Activated CD4-positive, CD25-positive, alpha-beta regulatory T cell treated with anti-CD3 and anti-CD28 coated beads, Interleukin-2, amount 50 U/mL, for 16 hours (primary cell): ENCODE results near the gene EIF3B.
"Not testable (repeated sequence)": the region's sequence is repeated elsewhere in the genome, so short reads cannot be mapped to it uniquely, and the experiment has no call there.

Source experiments
- DNase-seq: peaks from one replicate; pipeline ENCODE4 v3.0.0-alpha.2; 2020; ENCODE audit warnings: low read depth, low spot score

EIF3B gene

GRCh38 chr7:2376351-2377154 lies 21.9 kb downstream of the EIF3B start:
- DNase-seq: no peak

GRCh38 chr7:2377492-2377891 lies 22.9 kb downstream of the EIF3B start:
- DNase-seq: not testable (repeated sequence)

DNA sequence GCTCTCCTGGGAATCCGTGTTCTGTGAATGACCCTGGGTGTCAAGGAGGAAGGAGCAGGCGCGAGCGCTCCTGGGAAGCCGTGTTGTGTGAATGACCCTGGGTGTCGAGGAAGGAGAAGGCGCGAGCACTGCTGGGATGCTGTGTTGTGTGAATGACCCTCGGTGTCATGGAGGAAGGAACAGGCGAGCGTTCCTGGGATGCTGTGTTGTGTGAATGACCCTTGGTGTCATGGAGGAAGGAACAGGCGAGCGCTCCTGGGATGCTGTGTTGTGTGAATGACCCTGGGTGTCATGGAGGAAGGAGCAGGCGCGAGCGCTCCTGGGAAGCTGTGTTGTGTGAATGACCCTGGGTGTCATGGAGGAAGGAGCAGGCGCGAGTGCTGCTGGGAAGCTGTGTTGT lies 23.5 kb downstream of the EIF3B start:
- not testable (repeated sequence) for DNase-seq

GRCh38 chr7:2379161-2379560 lies 24.5 kb downstream of the EIF3B start:
- no peak for DNase-seq

- DNase-seq: no peak
These were observed 25.3 kb downstream of the EIF3B start for GRCh38 chr7:2379821-2380450.

GRCh38 chr7:2380461-2380860 lies 25.8 kb downstream of the EIF3B start:
- no peak for DNase-seq

DNA sequence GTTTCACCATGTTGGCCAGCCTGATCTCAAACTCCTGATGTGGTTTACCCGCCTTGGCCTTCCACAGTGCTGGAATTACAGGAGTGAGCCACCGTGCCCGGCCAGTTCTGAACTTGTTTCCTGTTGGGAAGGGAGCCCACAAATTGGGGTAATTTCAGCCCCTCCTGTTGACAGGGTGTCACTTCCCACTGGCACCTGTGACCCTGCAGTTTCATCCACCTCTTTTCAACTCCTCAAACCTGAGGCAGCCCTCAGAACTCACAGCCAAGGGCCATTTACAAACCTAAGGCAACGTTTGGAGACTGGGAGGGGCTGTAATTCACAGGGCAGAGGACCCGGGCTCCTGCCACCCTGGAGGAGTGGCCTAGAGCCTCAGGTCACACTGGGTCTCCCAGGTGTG lies 26.6 kb downstream of the EIF3B start:
- DNase-seq: no peak

DNA sequence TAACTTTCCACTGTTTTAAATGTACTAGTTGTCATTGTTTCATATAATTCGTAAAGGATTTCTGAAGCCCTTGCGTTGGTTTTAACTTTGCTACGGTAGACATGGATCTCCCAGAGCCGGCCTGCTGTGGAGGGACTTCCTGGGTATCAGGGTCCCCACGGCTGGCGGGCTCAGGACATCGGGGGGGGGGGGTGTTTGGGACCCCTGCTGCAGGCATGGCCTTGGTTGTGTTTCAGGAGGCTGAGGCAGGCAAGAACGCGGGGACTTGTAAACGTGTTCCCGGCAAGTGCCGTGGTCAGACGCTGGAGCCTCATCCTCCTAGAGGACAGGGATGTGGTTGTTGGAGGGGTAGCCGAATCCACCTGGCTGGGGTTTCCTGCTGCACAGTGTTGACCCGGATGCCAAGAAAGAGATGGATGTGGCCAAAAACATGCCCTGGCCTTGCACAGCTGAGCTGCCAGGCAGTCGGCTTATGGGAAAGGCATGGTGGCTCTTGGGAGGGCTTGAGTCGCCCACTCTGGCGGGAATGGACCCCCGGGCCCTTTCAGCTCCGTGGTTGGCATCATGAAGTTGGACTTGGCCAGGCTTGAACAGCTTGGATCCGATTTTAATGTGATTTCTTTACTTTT lies 27.4 kb downstream of the EIF3B start:
- DNase-seq: no peak

DNA sequence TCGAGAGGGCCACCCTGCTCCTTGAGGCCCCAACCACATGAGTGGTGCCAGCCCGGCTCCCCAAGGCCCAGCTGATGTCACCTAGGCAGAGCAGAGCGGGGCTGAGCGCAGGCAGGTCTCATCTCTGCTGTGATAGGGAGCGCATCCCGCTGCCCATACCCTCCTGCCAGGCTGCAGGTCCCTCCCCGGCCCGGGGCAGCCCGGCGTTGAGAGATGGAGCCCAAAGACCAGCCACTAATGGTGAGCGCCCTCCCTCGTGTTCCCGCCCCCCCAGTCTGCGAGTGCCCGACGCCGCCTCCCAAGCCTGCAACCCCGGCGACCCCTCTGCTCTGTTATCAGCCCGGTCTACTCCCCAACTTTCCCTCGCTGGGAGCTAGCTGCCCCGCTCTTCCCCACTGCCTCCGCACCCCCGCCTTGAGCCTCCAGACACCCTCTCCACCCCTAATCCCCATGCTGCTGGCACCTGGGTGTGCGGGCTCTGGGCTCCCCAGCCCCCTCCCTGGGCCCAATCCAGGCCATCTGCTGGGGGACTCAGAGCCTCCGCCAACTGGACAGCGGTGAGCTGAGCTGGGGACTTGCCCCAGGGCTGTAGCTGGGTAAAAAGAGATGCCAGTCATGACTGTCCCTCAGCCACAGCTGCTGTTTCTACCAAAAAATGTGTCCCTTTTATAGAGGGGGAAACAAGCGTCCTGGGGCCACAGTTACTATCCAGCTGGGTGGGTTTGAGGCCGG lies 29.1 kb downstream of the EIF3B start:
- DNase-seq: no peak

DNA sequence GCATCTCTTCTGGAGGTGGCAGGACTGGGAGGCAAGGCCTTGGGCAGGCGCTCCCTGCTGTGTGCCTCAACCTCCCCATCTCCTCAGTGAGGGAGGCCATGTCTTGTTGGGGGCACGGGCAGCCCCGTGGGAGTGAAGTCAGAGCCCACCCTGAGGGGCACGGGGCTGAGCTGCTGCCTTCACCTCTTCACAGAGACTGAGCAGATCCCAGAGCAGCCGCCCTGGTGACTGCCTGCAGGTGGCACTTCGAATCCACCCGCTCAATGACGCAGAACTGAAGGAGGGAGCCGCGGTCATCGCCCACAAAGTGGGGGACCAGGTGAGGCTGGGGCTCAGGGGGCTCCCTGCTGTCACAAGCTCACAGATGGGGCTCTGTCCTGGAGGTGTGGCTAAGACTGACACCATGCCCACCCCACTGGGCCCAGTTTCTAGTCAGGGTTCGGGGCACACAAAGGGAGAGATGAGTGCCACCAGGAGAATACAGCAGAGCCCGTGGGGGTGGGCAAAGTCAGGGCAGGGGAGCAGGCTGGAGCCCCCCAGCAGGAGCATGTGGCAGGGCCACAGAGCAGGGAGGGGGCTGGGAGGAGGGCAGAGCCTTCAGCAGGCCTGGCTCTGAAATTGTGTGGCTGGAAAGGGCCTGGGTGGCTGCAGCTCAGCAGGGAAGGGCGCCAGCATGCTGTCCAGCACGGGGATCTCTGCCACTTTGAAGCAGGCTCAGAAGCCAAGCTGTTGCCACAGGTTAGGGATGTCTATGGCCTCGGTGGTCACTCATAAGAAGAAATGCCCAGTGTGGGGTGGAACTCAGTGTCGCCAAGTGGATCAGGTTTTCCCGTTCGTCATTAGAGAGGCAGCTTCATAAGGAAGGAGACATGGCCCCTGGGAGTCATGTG lies 30.0 kb downstream of the EIF3B start:
- no peak for DNase-seq

DNA sequence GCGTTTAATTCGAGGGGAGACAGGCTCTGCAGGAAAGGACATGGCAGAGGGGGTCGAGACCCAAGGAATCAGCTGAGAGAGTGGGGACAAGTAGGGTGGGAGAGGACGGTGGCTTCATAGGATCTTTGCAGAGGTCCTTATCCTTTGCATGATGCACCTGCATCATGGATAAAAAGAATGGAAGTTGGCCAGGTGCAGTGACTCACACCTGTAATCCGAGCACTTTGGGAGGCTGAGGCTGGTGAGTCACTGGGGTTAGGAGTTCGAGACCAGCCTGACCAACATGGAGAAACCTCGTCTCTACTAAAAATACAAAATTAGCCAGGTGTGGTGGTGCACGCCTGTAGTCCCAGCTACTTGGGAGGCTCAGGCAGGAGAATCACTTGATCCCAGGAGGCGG lies 31.5 kb downstream of the EIF3B start:
- DNase-seq: not testable (repeated sequence)

GRCh38 chr7:2386964-2387669 lies 32.5 kb downstream of the EIF3B start:
- no peak for DNase-seq

- no peak for DNase-seq
These were observed 33.4 kb downstream of the EIF3B start for GRCh38 chr7:2387897-2388636.

DNA sequence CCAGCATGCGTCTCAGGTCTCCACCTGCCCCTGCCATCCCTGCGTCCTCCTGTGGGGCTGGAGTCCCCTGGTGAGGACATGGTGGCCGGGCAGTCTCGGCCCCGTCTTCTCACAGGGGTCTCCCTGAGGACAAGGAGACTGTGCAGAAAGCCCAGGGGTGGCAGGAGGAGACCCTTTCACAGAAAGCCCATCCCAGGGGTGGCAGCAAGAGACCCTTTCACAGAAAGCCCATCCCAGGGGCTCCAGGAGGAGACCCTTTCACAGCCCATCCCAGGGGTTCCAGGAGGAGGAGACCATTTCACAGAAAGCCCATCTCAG lies 34.0 kb downstream of the EIF3B start:
- DNase-seq: no peak

DNA sequence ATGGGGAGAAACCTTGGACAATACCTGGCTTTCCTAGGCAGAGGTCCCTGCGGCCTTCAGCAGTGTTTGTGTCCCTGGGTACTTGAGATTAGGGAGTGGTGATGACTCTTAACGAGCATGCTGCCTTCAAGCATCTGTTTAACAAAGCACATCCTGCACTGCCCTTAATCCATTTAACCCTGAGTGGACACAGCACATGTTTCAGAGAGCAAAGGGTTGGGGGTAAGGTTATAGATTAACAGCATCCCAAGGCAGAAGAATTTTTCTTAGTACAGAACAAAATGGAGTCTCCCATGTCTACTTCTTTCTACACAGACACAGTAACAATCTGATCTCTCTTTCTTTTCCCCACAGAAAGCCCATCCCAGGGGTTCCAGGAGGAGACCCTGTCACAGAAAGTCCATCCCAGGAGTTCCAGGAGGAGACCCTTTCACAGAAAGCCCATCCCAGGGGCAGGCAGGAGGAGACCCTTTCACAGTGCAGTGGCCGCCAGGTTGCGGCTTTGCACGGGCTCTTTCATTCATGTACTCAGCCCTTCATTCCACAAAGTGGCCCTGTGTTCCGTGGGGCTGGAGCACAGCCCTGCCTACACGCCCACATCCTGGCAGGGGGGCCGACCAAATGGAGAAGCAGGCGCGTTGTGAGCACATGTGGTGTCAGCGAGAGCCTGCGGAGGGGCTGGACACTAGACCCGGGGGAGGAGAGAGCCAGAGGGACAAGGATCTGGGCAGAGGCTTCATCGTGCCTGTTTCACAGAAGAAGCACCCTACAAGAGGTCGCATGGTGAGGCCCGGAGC lies 35.6 kb downstream of the EIF3B start:
- not testable (repeated sequence) for DNase-seq

GRCh38 chr7:2393706-2394105 lies 39.1 kb downstream of the EIF3B start:
- no peak for DNase-seq

GRCh38 chr7:2394566-2395082 lies 40.0 kb downstream of the EIF3B start:
- no peak for DNase-seq

GRCh38 chr7:2398506-2398905 lies 43.9 kb downstream of the EIF3B start:
- DNase-seq: no peak
